Kidney (tissue), 14 donors: ENCODE measurements around the gene PPA1. TPM values are rescaled to one million over a fixed set of nuclear protein-coding genes. Genes with fewer than 3 reads are reported as not detected.
"Not testable (repeated sequence)": the region's sequence is repeated elsewhere in the genome, so short reads cannot be mapped to it uniquely, and the experiment has no call there.

Source experiments
- DNase-seq, 5 donors: peaks; one replicate each; pipeline ENCODE4 v3.0.0-alpha.2; 2013 to 2020
- FAIRE-seq: peaks from 2 replicates; lab custom pipeline; 2012; peaks lifted over from hg19 to GRCh38; lab: Jason Lieb, UNC
- H3K27ac ChIP-seq, 2 donors: one replicate each; pipeline ENCODE4 v1.7.0; 2013; ENCODE audit warnings: low read depth in 2 of 2, low read length in 2 of 2, inconsistent platforms in 1 of 2
- H3K27me3 ChIP-seq: one replicate; pipeline ENCODE4 v1.7.1; 2013; ENCODE audit warnings: low read length, inconsistent platforms; ENCODE audit not compliant: control insufficient read depth, insufficient read depth
- H3K36me3 ChIP-seq, 3 donors: one replicate each; pipeline versions ENCODE4 v1.7.0 to v1.7.1; 2013; ENCODE audit warnings: low read length in 3 of 3, control low read depth in 1 of 3, inconsistent platforms in 1 of 3; ENCODE audit not compliant: insufficient read depth in 3 of 3, control insufficient read depth in 2 of 3
- H3K4me1 ChIP-seq, 3 donors: one replicate each; pipeline versions ENCODE4 v1.7.0 to v1.7.1; 2013; ENCODE audit warnings: low read length in 3 of 3, inconsistent platforms in 1 of 3, low read depth in 1 of 3; ENCODE audit not compliant: control insufficient read depth in 2 of 3, insufficient read depth in 2 of 3
- H3K4me3 ChIP-seq, 3 donors: one replicate each; pipeline versions ENCODE4 v1.7.0 to v1.8.1; 2013; ENCODE audit warnings: low read length in 3 of 3, control low read depth in 1 of 3, inconsistent platforms in 1 of 3
- H3K9ac ChIP-seq, 3 donors: one replicate each; pipeline versions ENCODE4 v1.7.0 to v1.7.1; 2013; ENCODE audit warnings: low read length in 3 of 3, control low read depth in 1 of 3, inconsistent platforms in 1 of 3
- H3K9me3 ChIP-seq, 3 donors: one replicate each; pipeline versions ENCODE4 v1.7.0 to v1.7.1; 2013; ENCODE audit warnings: low read length in 3 of 3, control low read depth in 1 of 3, inconsistent platforms in 1 of 3; ENCODE audit not compliant: control insufficient read depth in 2 of 3, insufficient read depth in 1 of 3
- CTCF ChIP-seq: IDR thresholded peaks from 3 replicates; pipeline ENCODE4 v1.5.1; 2012; ENCODE audit warnings: mild to moderate bottlenecking, moderate library complexity, borderline replicate concordance; ENCODE audit not compliant: insufficient read depth; ENCODE audit errors: extremely low read depth
- intact Hi-C: fragments of 100-400 bp; cut with DNase I; formaldehyde crosslinking; loops from one replicate; pipeline ENCODE4 v1.11.1; 2022
- polyA plus RNA-seq: library from polyadenylated mRNA; stranded (reverse); fragments of 350-450 nt; fragmentation: Illumina TruSeq; extraction: RNeasy Lipid Tissue Mini Kit (QIAGEN cat#74804); gene quantifications from one replicate; pipeline ENCODE4 v1.2.3, GENCODE V29; 2014; ENCODE audit warnings: low read depth, low replicate concordance; ENCODE audit not compliant: insufficient read depth
- total RNA-seq: library from RNA; stranded (reverse); fragmentation: NEBNext Ultra II Directional; extraction: Animal tissue kit (Norgen Biotek cat#: 25700); gene quantifications from one replicate; pipeline ENCODE4 v1.2.1, GENCODE V29; 2021
- donor health status: control.
- donor health status: control.
- donor health status: control.
- donor health status: control.
- donor health status: control.
- donor health status: DM: yes; HTN: yes; CAD: no.
- donor health status: Normal renal cell carcinoma (clear cell type).

Gene PPA1
- total and polyA plus RNA-seq, 2 donors from 2014 or later, result 116 to 168 TPM

GRCh38 chr10:70265032-70265689 is 31.9 kb upstream of the PPA1 start:
- DNase-seq, result peak in 3 of 5 donors; percentile 39 to 49 (median 46)
- Histone ChIP-seq H3K4me1 (no peaks in the 10 kb centered on the region), H3K9me3 (no peaks in the 10 kb centered on the region), H3K9ac (no peak overlapping the region), H3K36me3 (no peaks in the 10 kb centered on the region), H3K4me3 (no peak overlapping the region), H3K27me3 (no peaks in the 10 kb centered on the region), H3K27ac (no peak overlapping the region)
- intact Hi-C loops, result no loop called here
- peak; percentile 13 for TF ChIP-seq CTCF
- no peak for FAIRE-seq

GRCh38 chr10:70260734-70261133 is 27.5 kb upstream of the PPA1 start:
- intact Hi-C loops, result no loop called here

GRCh38 chr10:70260259-70260658 is 27.0 kb upstream of the PPA1 start:
- Histone ChIP-seq H3K9ac (no peak overlapping the region), H3K4me1 (peaks cover 0 to 4% (median 0%) of the 10 kb centered on the region in 3 donors), H3K36me3 (no peaks in the 10 kb centered on the region), H3K9me3 (no peaks in the 10 kb centered on the region), H3K4me3 (no peak overlapping the region), H3K27me3 (peaks cover 4% of the 10 kb centered on the region), H3K27ac (no peak overlapping the region)
- TF ChIP-seq CTCF, result no peak
- intact Hi-C loops, result no loop called here
- DNase-seq (no peak), FAIRE-seq (no peak)

More at GRCh38 chr10:70260734-70261133, 27.5 kb upstream of the PPA1 start:
- FAIRE-seq (no peak), DNase-seq (no peak)
- H3K27me3 ChIP-seq, result peaks cover 4% of the 10 kb centered on the region
- H3K36me3 ChIP-seq, result no peaks in the 10 kb centered on the region
- no peak overlapping the region for H3K9ac ChIP-seq
- peaks cover 0 to under 1% (median 0%) of the 10 kb centered on the region in 3 donors for H3K4me1 ChIP-seq
- H3K27ac ChIP-seq, result no peak overlapping the region
- H3K9me3 ChIP-seq, result no peaks in the 10 kb centered on the region
- TF ChIP-seq CTCF, result no peak
- H3K4me3 ChIP-seq, result no peak overlapping the region

GRCh38 chr10:70258216-70258615 is 25.0 kb upstream of the PPA1 start:
- Histone ChIP-seq H3K27me3 (peaks cover 4% of the 10 kb centered on the region), H3K4me1 (peaks cover 0 to 4% (median 0%) of the 10 kb centered on the region in 3 donors), H3K27ac (no peak overlapping the region), H3K9me3 (no peaks in the 10 kb centered on the region), H3K36me3 (no peaks in the 10 kb centered on the region), H3K4me3 (no peak overlapping the region), H3K9ac (no peak overlapping the region)
- DNase-seq (no peak), FAIRE-seq (no peak)
- intact Hi-C loops, result no loop called here
- TF ChIP-seq CTCF, result no peak

- intact Hi-C loops, DNase-seq, H3K27me3 ChIP-seq: not testable (repeated sequence)
These were observed 24.6 kb upstream of the PPA1 start for GRCh38 chr10:70257816-70258215.

More at GRCh38 chr10:70257816-70258215, 24.6 kb upstream of the PPA1 start:
- not testable (repeated sequence) for H3K4me1 ChIP-seq, H3K9ac ChIP-seq, H3K27ac ChIP-seq, H3K4me3 ChIP-seq, FAIRE-seq, H3K36me3 ChIP-seq, H3K9me3 ChIP-seq
